HepG2 (cell line): Measurements from ENCODE around the gene GNB3. TPM values are rescaled to one million over a fixed set of nuclear protein-coding genes. Genes with fewer than 3 reads are reported as not detected.

Source experiments
- ATF7-NPFF ChIP-seq: sonication (generic); formaldehyde crosslinking; IDR thresholded peaks from 2 replicates; pipeline ENCODE4 v1.8.1; 2023; ENCODE audit warnings: mild to moderate bottlenecking, low read depth, missing genetic modification reagents, moderate library complexity
- BCL3 ChIP-seq: sonication (generic); formaldehyde crosslinking; IDR thresholded peaks from 2 replicates; pipeline ENCODE4 v1.5.1; 2020; ENCODE audit warnings: mild to moderate bottlenecking, missing genetic modification reagents, moderate library complexity
- CC2D1A ChIP-seq: sonication (generic); formaldehyde crosslinking; IDR thresholded peaks from 2 replicates; pipeline ENCODE4 v1.8.1; 2023; ENCODE audit warnings: mild to moderate bottlenecking, missing genetic modification reagents
- CREB1 ChIP-seq, 2 experiments: fragments of 450-650 bp in 1 of 2; IDR thresholded peaks; 2 replicates each; pipeline ENCODE4 v1.6.1; 2016 to 2017; ENCODE audit warnings: control low read depth in 1 of 2, mild to moderate bottlenecking in 1 of 2, missing compliant biosample characterization in 1 of 2, missing genetic modification characterization in 1 of 2
- HIVEP1 ChIP-seq: sonication (generic); formaldehyde crosslinking; IDR thresholded peaks from 2 replicates; pipeline ENCODE4 v1.4.0; 2020; ENCODE audit warnings: mild to moderate bottlenecking, missing genetic modification reagents
- HOXD1 ChIP-seq: sonication (generic); formaldehyde crosslinking; IDR thresholded peaks from 2 replicates; pipeline ENCODE4 v1.5.0; 2020; ENCODE audit warnings: missing genetic modification reagents
- LBX2 ChIP-seq: sonication (generic); formaldehyde crosslinking; IDR thresholded peaks from 2 replicates; pipeline ENCODE4 v1.5.0; 2020; ENCODE audit warnings: missing genetic modification reagents, mild to moderate bottlenecking, borderline replicate concordance
- LCORL ChIP-seq, 2 experiments: fragments of 450-650 bp in 1 of 2; sonication (generic) in 1 of 2; formaldehyde crosslinking in 1 of 2; IDR thresholded peaks; 2 replicates each; pipeline versions ENCODE4 v1.5.0 to v1.6.1; 2017 to 2020; ENCODE audit warnings: antibody characterized with exemption in 1 of 2, missing genetic modification reagents in 1 of 2
- PCBP1 ChIP-seq: fragments of 200-400 bp; formaldehyde crosslinking; IDR thresholded peaks from 2 replicates; pipeline ENCODE4 v1.6.1; 2017; ENCODE audit warnings: mild to moderate bottlenecking, low read depth, low read length, borderline replicate concordance
- PRMT3 ChIP-seq: sonication (generic); formaldehyde crosslinking; IDR thresholded peaks from 2 replicates; pipeline ENCODE4 v1.8.1; 2022; ENCODE audit warnings: low read depth, mild to moderate bottlenecking, moderate library complexity, missing genetic modification reagents, borderline replicate concordance
- RXRB ChIP-seq: IDR thresholded peaks from 2 replicates; pipeline ENCODE4 v1.6.1; 2016; ENCODE audit warnings: borderline replicate concordance, missing genetic modification reagents, missing compliant biosample characterization
- SAFB2 ChIP-seq: sonication (generic); formaldehyde crosslinking; IDR thresholded peaks from 2 replicates; pipeline ENCODE4 v1.5.1; 2020; ENCODE audit warnings: missing genetic modification reagents, low read depth, mild to moderate bottlenecking, borderline replicate concordance
- SIN3B ChIP-seq: fragments of 150-350 bp; IDR thresholded peaks from 2 replicates; pipeline ENCODE4 v1.6.1; 2014; ENCODE audit warnings: low read length
- SIX4 ChIP-seq: sonication (generic); formaldehyde crosslinking; IDR thresholded peaks from 2 replicates; pipeline ENCODE4 v1.4.0; 2020; ENCODE audit warnings: missing genetic modification reagents
- TAF1 ChIP-seq: sonication (generic); formaldehyde crosslinking; IDR thresholded peaks from 2 replicates; pipeline ENCODE4 v1.4.0; 2020; ENCODE audit warnings: missing genetic modification reagents
- ZFX ChIP-seq: sonication (generic); formaldehyde crosslinking; IDR thresholded peaks from 2 replicates; pipeline ENCODE4 v1.4.0; 2020; ENCODE audit warnings: mild to moderate bottlenecking, low read depth, missing genetic modification reagents, moderate library complexity
- polyA plus RNA-seq, 8 experiments: library from polyadenylated mRNA; depleted of rRNA in 3 of 8; stranded (reverse) in 7 of 8; unstranded in 1 of 8; fragments of >200 nt; fragmentation: Illumina TruSeq in 4 of 8; extraction: Trizol in 4 of 8; gene quantifications; 2 replicates each; pipeline versions ENCODE4 v1.2.1 to v1.2.3, GENCODE V29; 2011 to 2016; ENCODE audit warnings: low read depth in 4 of 8, missing spikeins in 1 of 8, mixed read lengths in 1 of 8; ENCODE audit not compliant: insufficient read depth in 1 of 8
- total RNA-seq, 5 experiments: library from RNA; depleted of rRNA; stranded (reverse); fragments of >200 nt; fragmentation: Illumina TruSeq; extraction: Trizol; gene quantifications; 2 replicates each; pipeline ENCODE4 v1.2.3, GENCODE V29; 2016; ENCODE audit warnings: low read depth in 1 of 5
- TF ChIP-seq, protein P1 (sequence below): sonication (generic); formaldehyde crosslinking; IDR thresholded peaks from 2 replicates; pipeline ENCODE4 v1.5.1; 2020; ENCODE audit warnings: mild to moderate bottlenecking, missing genetic modification reagents
- TF ChIP-seq, protein P2 (sequence below): sonication (generic); formaldehyde crosslinking; conservative IDR thresholded peaks from 2 replicates; pipeline ENCODE4 v1.8.0; 2022; ENCODE audit warnings: mild to moderate bottlenecking, moderate library complexity, missing genetic modification reagents
- TF ChIP-seq, protein P3 (sequence below): sonication (generic); formaldehyde crosslinking; IDR thresholded peaks from 2 replicates; pipeline ENCODE4 v1.5.1; 2020; ENCODE audit warnings: mild to moderate bottlenecking, missing genetic modification reagents, borderline replicate concordance

Gene GNB3
- total and polyA plus RNA-seq, 2 of the 13 experiments (the other 11 are each of a cell fraction or from before 2014, with no cell fraction given) = 1.3 to 3.6 TPM

GRCh38 chr12:6851153-6851920 is 10.6 kb downstream of the GNB3 start, which contains the start of gene CDCA3 (continued):
- no peak for TF ChIP-seq SIX4
- TF ChIP-seq, protein P1, sequence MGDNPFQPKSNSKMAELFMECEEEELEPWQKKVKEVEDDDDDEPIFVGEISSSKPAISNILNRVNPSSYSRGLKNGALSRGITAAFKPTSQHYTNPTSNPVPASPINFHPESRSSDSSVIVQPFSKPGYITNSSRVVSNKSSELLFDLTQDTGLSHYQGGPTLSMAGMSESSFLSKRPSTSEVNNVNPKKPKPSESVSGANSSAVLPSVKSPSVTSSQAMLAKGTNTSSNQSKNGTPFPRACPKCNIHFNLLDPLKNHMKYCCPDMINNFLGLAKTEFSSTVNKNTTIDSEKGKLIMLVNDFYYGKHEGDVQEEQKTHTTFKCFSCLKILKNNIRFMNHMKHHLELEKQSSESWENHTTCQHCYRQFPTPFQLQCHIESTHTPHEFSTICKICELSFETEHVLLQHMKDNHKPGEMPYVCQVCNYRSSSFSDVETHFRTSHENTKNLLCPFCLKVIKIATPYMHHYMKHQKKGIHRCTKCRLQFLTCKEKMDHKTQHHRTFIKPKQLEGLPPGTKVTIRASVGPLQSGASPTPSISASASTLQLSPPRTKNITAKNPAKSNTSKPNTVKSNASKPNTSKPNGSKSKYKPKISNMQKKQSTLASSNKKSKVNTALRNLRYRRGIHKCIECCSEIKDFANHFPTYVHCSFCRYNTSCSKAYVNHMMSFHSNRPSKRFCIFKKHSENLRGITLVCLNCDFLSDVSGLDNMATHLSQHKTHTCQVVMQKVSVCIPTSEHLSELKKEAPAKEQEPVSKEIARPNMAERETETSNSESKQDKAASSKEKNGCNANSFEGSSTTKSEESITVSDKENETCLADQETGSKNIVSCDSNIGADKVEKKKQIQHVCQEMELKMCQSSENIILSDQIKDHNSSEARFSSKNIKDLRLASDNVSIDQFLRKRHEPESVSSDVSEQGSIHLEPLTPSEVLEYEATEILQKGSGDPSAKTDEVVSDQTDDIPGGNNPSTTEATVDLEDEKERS (CRISPR knock-in tag) = no peak
- TF ChIP-seq BCL3 (CRISPR knock-in tag) = 0 out of 2 replicates have a peak, but pooled peaks have one; percentile 4
- TF ChIP-seq, protein P2, sequence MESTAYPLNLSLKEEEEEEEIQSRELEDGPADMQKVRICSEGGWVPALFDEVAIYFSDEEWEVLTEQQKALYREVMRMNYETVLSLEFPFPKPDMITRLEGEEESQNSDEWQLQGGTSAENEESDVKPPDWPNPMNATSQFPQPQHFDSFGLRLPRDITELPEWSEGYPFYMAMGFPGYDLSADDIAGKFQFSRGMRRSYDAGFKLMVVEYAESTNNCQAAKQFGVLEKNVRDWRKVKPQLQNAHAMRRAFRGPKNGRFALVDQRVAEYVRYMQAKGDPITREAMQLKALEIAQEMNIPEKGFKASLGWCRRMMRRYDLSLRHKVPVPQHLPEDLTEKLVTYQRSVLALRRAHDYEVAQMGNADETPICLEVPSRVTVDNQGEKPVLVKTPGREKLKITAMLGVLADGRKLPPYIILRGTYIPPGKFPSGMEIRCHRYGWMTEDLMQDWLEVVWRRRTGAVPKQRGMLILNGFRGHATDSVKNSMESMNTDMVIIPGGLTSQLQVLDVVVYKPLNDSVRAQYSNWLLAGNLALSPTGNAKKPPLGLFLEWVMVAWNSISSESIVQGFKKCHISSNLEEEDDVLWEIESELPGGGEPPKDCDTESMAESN (CRISPR knock-in tag) = peak; percentile 58; the same call in 1 of the 2 replicates
- TF ChIP-seq CREB1 (IDR thresholded peaks at IDR 0.05) = peak; percentile 91
- peak; percentile 86 for TF ChIP-seq CREB1 (CRISPR knock-in tag; IDR thresholded peaks at IDR 0.05)
- TF ChIP-seq HIVEP1 = no peak
- TF ChIP-seq, protein P3, sequence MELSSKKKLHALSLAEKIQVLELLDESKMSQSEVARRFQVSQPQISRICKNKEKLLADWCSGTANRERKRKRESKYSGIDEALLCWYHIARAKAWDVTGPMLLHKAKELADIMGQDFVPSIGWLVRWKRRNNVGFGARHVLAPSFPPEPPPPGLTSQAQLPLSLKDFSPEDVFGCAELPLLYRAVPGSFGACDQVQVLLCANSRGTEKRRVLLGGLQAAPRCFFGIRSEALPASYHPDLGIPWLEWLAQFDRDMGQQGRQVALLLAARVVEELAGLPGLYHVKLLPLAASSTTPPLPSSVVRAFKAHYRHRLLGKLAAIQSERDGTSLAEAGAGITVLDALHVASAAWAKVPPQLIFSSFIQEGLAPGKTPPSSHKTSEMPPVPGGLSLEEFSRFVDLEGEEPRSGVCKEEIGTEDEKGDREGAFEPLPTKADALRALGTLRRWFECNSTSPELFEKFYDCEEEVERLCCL (CRISPR knock-in tag) = no peak
- no peak for TF ChIP-seq LBX2
- TF ChIP-seq SAFB2 (CRISPR knock-in tag) = 0 out of 2 replicates have a peak, but pooled peaks have one; percentile 3
- TF ChIP-seq TAF1 (CRISPR knock-in tag) = 0 out of 2 replicates have a peak, but pooled peaks have one; percentile 14
- peak; percentile 96 for TF ChIP-seq SIN3B
- peak; percentile 71; the same call in 1 of the 2 replicates for TF ChIP-seq CC2D1A (CRISPR knock-in tag)
- TF ChIP-seq ZFX (CRISPR knock-in tag) = peak; percentile 62; the same call in 1 of the 2 replicates
- no peak for TF ChIP-seq PRMT3 (CRISPR knock-in tag)
- TF ChIP-seq LCORL (IDR thresholded peaks at IDR 0.05) = no peak
- TF ChIP-seq LCORL (CRISPR knock-in tag; IDR thresholded peaks at IDR 0.05) = 0 out of 2 replicates have a peak, but pooled peaks have one; percentile 26
- TF ChIP-seq HOXD1 (CRISPR knock-in tag) = peak; percentile 57; the same call in 1 of the 2 replicates
- peak; percentile 46 for TF ChIP-seq ATF7-NPFF (CRISPR knock-in tag)
- 0 out of 2 replicates have a peak, but pooled peaks have one; percentile 19 for TF ChIP-seq PCBP1
- TF ChIP-seq RXRB (CRISPR knock-in tag) = peak; percentile 17; the same call in 1 of the 2 replicates
